ENCODE measurements around the gene TMEM126A. TPM values are rescaled to one million over a fixed set of nuclear protein-coding genes. Genes with fewer than 3 reads are reported as not detected.
A peak's percentile ranks its signal among the peaks of the same experiment; 100 is the strongest.
"Not testable (repeated sequence)": the region's sequence is repeated elsewhere in the genome, so short reads cannot be mapped to it uniquely, and the experiment has no call there.

TMEM126A gene
- total RNA-seq, 2 donors from 2014 or later: 29.6 to 30.2 TPM

DNA sequence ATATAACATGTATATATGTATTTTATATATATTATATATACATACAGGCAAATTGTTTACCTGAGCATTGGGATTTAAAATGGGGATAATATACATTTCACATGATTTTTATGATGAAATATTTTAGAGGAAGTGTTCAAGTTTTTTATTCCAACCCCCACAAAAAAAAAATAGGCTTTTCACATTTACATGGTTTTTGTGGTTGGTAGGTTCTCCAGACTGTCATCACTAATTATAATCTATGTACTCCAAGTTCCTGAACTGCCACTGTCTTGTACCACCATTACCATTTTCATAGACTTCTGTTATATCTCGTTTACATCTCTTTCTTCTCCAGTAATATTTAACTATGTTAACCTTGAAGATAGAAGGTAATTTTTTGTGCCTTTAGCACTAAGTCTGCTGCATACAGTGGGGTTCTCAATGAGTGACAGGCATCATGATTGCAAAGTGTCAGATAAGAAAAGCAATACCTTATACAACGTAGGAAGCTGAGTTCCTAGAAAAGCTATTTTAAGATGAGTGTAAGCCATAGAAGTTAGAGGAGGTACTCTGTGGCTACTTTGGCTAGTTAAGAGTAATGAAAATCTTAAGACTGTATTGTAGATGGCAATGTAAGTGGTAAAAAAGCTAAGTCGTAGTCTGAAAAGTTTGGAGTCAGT, 5.2 kb downstream of the TMEM126A start:
- intact Hi-C loops (cut with DNase I): no loop called here
- no peak for DNase-seq (ENCODE audit: low spot score)

- intact Hi-C loops (cut with DNase I); DNase-seq (ENCODE audit: low spot score): not testable (repeated sequence)
Measured at GRCh38 chr11:85654343-85654742, 6.6 kb downstream of the TMEM126A start.

DNA sequence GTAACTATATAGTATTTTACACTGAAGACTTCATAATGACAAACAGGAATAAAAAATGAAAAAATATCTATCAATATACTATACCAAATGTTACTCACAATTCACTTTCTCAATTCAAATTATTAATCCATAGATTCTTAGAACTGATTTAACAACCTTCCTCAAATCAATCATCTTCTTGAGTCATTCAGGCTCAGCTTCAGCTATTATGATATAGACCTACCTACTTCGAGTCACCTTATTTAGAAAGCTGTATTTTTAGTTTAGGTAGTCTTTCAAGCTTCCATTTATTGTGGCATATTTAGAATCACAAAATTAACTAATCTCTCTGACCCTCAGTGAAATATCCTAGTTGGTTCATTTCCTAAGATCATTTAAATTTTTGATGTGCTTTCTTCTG, 9.0 kb downstream of the TMEM126A start:
- no peak for DNase-seq (ENCODE audit: low spot score)
- intact Hi-C loops (cut with DNase I): no loop called here

- no peak for DNase-seq (ENCODE audit: low spot score)
Measured at GRCh38 chr11:85658180-85658579, 10.4 kb downstream of the TMEM126A start.

GRCh38 chr11:85661972-85662664, 14.4 kb downstream of the TMEM126A start:
- DNase-seq (ENCODE audit: low spot score): no peak
- intact Hi-C loops (cut with DNase I): no loop called here

More at GRCh38 chr11:85658180-85658579, 10.4 kb downstream of the TMEM126A start:
- intact Hi-C loops (cut with DNase I): no loop called here

DNA sequence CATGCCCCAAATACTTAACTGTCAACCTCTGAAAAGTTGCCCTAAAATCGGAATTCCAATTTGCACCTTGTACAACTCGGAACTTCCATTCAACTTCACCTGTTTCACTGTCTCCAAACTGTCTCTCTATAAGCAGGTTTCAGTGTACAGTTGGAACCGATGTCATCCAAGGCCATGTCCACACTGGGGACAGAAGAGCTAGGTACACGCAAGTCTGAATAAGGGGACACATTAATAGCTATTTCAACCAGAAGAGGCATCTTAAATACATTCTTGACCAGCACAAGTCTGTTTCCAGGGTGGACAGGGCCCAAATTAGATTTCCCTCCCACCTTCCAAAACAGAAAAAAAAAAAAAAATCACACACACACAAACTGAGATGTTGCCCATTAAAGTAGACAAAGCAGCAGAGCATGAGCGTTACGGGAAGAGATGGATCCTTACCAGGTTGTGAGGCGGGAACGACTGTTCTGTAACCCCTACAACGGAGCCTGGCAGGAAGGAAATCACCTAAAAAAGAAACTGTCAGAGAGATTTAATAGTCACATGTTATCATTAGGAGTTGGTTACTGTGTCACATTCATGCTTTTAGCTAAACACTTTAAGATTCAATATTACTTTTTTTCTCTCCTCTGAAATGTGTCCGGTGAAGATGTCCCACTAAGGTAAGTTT, 15.4 kb downstream of the TMEM126A start:
- no peak for DNase-seq (ENCODE audit: low spot score)
- intact Hi-C loops (cut with DNase I): no loop called here

DNA sequence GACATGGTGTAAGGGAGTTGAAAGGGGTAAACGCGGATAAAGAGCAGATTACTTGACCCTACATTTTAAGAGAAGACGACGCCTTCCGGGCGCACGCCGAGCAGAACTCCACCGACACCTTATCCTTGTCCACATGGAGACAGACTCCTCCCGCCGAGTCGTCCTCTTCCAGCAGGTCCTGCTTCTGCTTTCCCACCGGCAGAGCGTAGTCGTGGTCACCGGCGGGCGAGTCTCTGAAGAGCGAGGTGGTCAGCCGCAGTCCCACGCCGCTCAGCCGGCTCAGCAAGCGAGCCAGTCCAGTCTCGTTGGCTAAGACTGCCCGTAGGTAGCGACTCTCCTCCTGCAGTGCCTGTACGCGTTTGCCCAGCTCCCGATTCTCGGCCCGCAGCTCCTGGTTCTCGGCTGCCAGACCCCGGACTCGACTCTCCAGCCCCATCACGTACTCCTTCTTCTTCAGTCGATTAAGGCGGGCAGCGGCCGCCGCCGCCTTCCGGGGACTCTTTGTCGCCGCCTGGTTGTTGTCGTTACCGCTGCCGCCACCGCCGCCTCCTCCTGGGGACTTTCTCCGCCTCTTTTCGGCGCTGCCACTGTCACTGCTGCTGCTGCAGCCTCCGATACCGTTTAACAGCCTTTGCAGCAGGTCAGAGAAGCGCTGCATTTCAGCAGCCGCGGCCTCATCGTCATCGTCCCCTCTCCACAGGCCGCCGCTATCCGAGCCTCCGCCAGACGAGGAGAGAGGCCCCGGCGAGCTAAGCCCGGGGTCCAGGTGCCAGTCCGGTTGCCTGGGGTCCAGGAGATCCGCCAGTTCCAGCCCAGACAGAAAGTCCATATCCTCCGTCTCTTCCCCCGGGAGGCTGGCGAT, 16.2 kb downstream of the TMEM126A start:
- peak; percentile 94 for DNase-seq (ENCODE audit: low spot score)
- intact Hi-C loops (cut with DNase I): no loop called here

DNA sequence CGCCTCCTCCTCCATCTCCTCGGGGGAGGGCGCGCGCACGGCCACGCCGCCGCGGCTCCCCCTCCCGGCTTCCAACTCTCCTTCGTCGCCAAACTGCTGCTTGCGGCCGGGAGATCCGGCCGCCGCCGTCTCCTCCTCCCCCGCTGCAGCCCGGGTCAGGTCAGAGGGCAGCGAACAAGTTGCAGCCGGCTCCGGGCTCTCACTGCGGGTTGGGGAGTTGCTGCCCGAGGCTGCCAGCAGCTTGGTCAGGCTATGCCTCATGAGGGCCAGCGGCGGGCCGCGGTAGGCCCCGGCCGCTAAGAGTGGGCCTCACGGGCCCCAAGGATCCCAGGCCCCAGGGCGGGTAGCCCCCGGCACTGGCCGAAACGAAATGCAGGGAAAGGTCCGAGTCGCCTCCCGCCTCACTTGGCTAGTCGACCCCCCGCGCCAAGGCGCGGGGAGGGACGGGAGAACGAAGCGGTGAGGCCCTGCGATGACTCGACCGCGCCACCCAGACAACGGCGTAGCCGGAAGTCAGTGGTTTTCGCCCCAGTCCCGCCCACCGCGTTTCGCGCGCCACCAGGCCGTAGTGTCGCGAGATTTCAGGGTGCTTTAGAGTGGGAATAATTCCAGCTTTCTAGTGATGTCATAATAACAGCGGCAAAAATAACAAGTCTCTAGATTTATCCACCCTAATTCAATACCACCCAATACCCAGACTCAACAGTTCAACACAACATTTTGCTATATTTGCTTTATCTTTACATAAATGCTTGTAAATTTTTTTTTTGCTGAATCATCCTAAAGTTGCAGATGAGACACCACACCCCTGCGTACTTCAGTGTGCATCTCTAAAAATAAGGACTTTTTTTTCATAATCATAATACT, 17.1 kb downstream of the TMEM126A start, which contains the start of gene CREBZF:
TSS of gene CREBZF (minus strand) at position 515 of the 867 bp plus-strand sequence. CDS start at position 261, 254 bp downstream.
- intact Hi-C loops (cut with DNase I): no loop called here
- peak; percentile 98 for DNase-seq (ENCODE audit: low spot score)

DNA sequence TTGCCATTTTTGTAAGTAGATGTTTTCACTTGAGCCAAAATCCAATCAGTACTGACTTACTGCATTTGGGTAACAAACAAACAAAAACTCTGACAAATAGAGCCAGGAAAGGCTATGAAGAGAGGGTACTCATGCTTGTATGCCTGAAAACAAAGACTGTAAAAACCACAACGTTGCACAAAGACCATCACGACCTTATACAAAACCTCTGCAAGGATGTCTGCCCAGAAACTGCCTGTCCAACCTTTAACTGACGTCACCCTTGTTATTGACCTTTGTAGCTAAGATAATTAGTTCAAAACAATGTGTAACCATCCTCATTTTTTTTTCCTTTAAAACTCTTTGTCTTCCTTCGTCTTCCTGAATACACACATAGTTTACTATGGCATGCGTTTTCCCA, 18.0 kb downstream of the TMEM126A start:
- intact Hi-C loops (cut with DNase I): no loop called here
- DNase-seq (ENCODE audit: low spot score): no peak

DNA sequence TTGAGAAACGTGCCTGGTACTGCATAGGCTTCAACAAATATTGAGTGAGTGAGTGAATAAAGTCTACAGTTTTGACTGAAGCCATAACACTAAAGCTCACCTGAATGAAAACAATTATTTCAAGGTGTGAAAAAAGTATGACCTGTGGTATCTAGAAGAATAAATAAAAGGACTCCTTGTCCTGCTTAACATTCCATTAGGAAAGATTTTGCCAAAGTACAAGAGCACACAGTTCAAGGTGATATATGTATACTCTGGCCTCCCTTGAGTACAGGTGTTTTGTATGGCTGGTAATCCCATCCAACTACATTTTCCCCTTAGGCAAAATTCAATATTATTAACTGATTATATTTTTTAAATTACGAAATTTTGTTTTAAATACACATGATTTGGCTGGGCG, 18.9 kb downstream of the TMEM126A start:
- intact Hi-C loops (cut with DNase I): no loop called here
- no peak for DNase-seq (ENCODE audit: low spot score)

DNA sequence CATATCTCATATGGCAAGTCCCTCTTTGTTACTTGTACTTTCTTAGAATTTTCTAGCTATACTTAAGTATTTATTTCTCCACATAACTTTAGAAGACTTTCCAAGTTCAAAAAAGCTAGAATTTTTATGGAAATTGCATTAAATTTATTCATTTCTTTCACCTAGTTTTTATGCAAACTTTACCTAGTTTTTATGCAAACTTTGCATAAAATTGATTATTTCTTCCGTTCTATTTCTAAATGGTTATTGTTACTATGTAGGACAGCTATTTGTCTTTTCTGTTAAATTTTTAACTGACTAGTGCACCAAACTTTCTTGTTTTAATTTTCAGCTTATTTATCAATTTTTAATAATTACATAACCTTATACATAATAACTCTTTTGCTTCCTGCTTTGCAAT, 20.4 kb downstream of the TMEM126A start:
- intact Hi-C loops (cut with DNase I): no loop called here
- DNase-seq (ENCODE audit: low spot score): no peak

- DNase-seq (ENCODE audit: low spot score); intact Hi-C loops (cut with DNase I): not testable (repeated sequence)
Measured at GRCh38 chr11:85670949-85671663, 23.3 kb downstream of the TMEM126A start.

GRCh38 chr11:85672105-85672902, 24.5 kb downstream of the TMEM126A start:
- intact Hi-C loops (cut with DNase I): no loop called here
- no peak for DNase-seq (ENCODE audit: low spot score)

DNA sequence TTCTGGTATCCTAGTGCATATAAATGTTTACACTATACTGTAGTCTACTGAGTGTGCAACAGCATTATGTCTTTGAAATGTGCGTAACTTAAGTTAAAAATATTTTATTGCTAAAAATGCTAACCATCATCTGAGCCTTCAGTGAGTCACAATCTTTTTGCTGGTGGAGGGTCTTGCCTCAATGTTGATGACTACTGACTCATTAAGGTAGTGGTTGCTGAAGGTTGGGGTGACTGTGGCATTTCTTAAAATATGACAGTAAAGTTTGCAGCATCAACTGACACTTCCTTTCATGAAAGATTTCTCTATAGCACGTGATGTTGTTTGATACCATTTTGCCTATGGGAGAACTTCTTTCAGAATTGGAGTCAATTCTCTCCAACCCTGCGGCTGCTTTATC, 25.6 kb downstream of the TMEM126A start:
- intact Hi-C loops (cut with DNase I): no loop called here
- no peak for DNase-seq (ENCODE audit: low spot score)

DNA sequence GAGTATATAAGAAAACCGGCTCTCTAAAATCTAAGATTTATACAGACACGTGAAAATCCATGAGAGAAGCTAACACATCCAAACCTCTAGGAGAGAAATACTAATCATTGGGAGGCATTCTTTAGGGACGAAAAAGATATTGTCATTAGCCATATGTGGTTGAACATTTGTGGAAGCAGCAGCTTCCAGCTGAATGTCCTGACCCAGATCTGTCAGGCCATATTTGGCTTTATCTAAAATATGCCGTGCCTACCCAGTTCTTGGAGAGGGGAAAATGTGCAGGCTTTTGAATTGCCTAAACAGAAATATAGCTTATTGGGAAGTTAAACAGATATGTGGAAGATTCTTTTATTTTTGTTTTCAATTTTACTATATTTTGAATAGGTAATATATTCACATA, 31.8 kb downstream of the TMEM126A start:
- intact Hi-C loops (cut with DNase I): no loop called here

DNA sequence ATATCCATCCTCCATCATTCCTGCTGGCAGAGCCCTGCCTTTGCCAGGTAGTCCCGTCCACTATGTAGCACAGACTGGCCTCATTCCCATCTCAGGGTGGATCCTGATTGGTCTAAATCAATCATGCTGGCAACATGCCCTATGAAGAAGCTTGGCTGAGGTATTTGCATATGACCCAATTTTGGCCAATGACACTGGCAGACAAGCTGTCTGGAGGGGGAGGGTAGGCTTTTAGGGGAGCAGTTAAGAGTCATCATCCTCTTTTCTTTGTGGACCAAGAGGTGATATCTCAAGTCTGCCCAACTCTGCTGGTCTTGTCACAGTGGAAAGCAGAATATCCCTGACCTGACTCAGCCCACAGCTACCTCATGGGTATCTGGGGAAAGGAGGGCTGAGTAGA, 33.1 kb downstream of the TMEM126A start:
- no peak for DNase-seq (ENCODE audit: low spot score)
- intact Hi-C loops (cut with DNase I): no loop called here

More for the DNA sequence above, 31.8 kb downstream of the TMEM126A start:
- DNase-seq (ENCODE audit: low spot score): no peak

Data from posterior vena cava (tissue), 2 donors.